ENCODE results near the gene BMI1. TPM values are rescaled to one million over a fixed set of nuclear protein-coding genes. Genes with fewer than 3 reads are reported as not detected.

The BMI1 gene
- total and polyA plus RNA-seq, 2 experiments from 2014 or later = 2.3 to 10.7 TPM

GRCh38 chr10:22344781-22345300, 23.9 kb downstream of the BMI1 start:
- Mint-ChIP-seq H3K9me3 (no peaks in the 10 kb centered on the region), H3K27ac (no peak overlapping the region), H3K27me3 (ENCODE audit: insufficient read depth, low read depth, poor library complexity) (peaks cover 83% of the 10 kb centered on the region), H3K36me3 (ENCODE audit: low read depth) (no peaks in the 10 kb centered on the region), H3K4me1 (peaks cover 10% of the 10 kb centered on the region), H3K4me3 (peak overlapping the region; percentile 77)
- peaks cover 98% of the 10 kb centered on the region for H3K27me3 ChIP-seq (ENCODE audit: insufficient read depth)
- no peaks in the 10 kb centered on the region for H3K36me3 ChIP-seq (ENCODE audit: insufficient read depth)
- ATAC-seq (no peak), DNase-seq (ENCODE audit: low spot score) (no peak)
- peaks cover 17% of the 10 kb centered on the region for H3K4me1 ChIP-seq (ENCODE audit: insufficient read depth)
- TF ChIP-seq ETS1 (IDR thresholded peaks at IDR 0.05) = no peak
- no peak for TF ChIP-seq REST (IDR thresholded peaks at IDR 0.05; ENCODE audit: unreplicated experiment)
- peak; percentile 80 for TF ChIP-seq EZH2 (IDR thresholded peaks at IDR 0.05; ENCODE audit: low read depth, unreplicated experiment)
- TF ChIP-seq EZH2phosphoT487 (IDR thresholded peaks at IDR 0.05; ENCODE audit: unreplicated experiment) = peak; percentile 57
- TF ChIP-seq POLR2AphosphoS5 (IDR thresholded peaks at IDR 0.05; ENCODE audit: low read depth) = no peak
- H3K4me2 ChIP-seq = peak overlapping the region; percentile 83
- no peak overlapping the region for H3K27ac ChIP-seq (ENCODE audit: low read depth)
- H2AFZ ChIP-seq = no peak overlapping the region
- H3K9me2 ChIP-seq (ENCODE audit: insufficient read depth) = no peaks in the 10 kb centered on the region
- peaks cover 8% of the 10 kb centered on the region for H4K20me1 ChIP-seq (replicated peaks; ENCODE audit: insufficient read depth)
- peak overlapping the region; percentile 57 for H3K4me3 ChIP-seq
- H3K79me2 ChIP-seq (replicated peaks; ENCODE audit: insufficient read depth) = no peaks in the 10 kb centered on the region
- H3F3A ChIP-seq (replicated peaks; ENCODE audit: low read depth) = peaks cover 16% of the 10 kb centered on the region

GRCh38 chr10:22345301-22346095, 24.6 kb downstream of the BMI1 start, which contains the start of gene SPAG6:
Gene SPAG6, plus strand, starts transcription at chr10:22345496. Its CDS starts 116 bp downstream, at chr10:22345612.
- no peak within 1 kb of the TSS for H3K27ac Mint-ChIP-seq
- Histone ChIP-seq H2AFZ (peak within 1 kb of the TSS; percentile 74; the same call in 1 of the 2 replicates), H4K20me1 (replicated peaks; ENCODE audit: insufficient read depth) (peaks cover 7% of the 10 kb centered on the region), H3K4me1 (ENCODE audit: insufficient read depth) (peaks cover 14% of the 10 kb centered on the region), H3K27me3 (ENCODE audit: insufficient read depth) (peaks cover 92% of the 10 kb centered on the region), H3K4me3 (peak within 1 kb of the TSS; percentile 57), H3F3A (replicated peaks; ENCODE audit: low read depth) (peaks cover 16% of the 10 kb centered on the region), H3K4me2 (peak within 1 kb of the TSS; percentile 83), H3K27ac (ENCODE audit: low read depth) (no peak within 1 kb of the TSS), H3K36me3 (ENCODE audit: insufficient read depth) (no peaks in the 10 kb centered on the region), H3K9me2 (ENCODE audit: insufficient read depth) (no peaks in the 10 kb centered on the region), H3K79me2 (replicated peaks; ENCODE audit: insufficient read depth) (no peaks in the 10 kb centered on the region)
- H3K36me3 Mint-ChIP-seq (ENCODE audit: low read depth) = no peaks in the 10 kb centered on the region
- DNase-seq (ENCODE audit: low spot score) (peak; percentile 86), ATAC-seq (peak; percentile 76)
- H3K4me3 Mint-ChIP-seq = peak within 1 kb of the TSS; percentile 77
- H3K27me3 Mint-ChIP-seq (ENCODE audit: insufficient read depth, low read depth, poor library complexity) = peaks cover 78% of the 10 kb centered on the region
- H3K9me3 Mint-ChIP-seq = no peaks in the 10 kb centered on the region
- peaks cover 7% of the 10 kb centered on the region for H3K4me1 Mint-ChIP-seq
- TF ChIP-seq EZH2 (IDR thresholded peaks at IDR 0.05; ENCODE audit: low read depth, unreplicated experiment) (no peak), NANOG (IDR thresholded peaks at IDR 0.05; ENCODE audit: borderline replicate concordance) (no peak), REST (IDR thresholded peaks at IDR 0.05; ENCODE audit: unreplicated experiment) (no peak), CTCF (conservative IDR thresholded peaks at IDR 0.05; ENCODE audit: low read depth in 2 of 2) (peak in 1 of 2 experiments; percentile 12; a peak in 1 of 4 replicates), ETS1 (IDR thresholded peaks at IDR 0.05) (no peak), STAT1 (IDR thresholded peaks at IDR 0.05; ENCODE audit: unreplicated experiment) (no peak)
